Stimulated activated CD8-positive, alpha-beta memory T cell treated with anti-CD3 and anti-CD28 coated beads, Interleukin-12 subunit alpha, Interleukin-12 subunit beta, amount 100 ng/mL, for 24 hours (primary cell): ENCODE data around the gene FOXG1.

Experiments used
- DNase-seq: peaks from one replicate; pipeline ENCODE4 v3.0.0-alpha.2; 2020; ENCODE audit errors: extremely low read depth

FOXG1 gene

DNA sequence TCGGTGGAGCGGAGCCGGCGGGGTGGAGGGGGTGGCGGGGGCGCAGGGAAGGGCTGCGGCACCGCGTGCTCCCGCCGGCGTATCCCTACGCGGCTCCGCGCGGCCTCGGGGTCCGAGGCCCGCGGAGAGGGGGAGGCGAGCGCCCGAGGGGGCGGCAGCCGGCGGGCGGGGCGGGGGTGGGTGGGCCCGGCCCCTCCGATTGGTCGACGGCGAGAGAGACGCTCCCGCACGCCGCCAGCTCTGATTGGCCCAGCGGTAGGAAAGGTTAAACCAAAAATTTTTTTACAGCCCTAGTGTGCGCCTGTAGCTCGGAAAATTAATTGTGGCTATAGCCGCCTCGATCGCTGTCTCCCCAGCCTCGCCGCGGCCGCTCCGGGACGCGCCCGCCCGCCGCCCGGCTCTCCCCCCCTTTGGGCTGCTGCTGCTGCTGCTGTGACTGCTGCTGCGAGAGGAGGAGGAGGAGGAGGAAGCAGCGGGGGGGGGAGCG, at the start of gene FOXG1:
FOXG1 (plus strand) TSS at position 319 of the 487 bp plus-strand sequence. CDS start 493 bp downstream, outside the sequence.
- no peak for DNase-seq

GRCh38 chr14:28719130-28719529, 47.5 kb upstream of the FOXG1 start:
- DNase-seq, result no peak

- DNase-seq, result no peak
Observed at GRCh38 chr14:28731358-28731757, 35.2 kb upstream of the FOXG1 start.

DNA sequence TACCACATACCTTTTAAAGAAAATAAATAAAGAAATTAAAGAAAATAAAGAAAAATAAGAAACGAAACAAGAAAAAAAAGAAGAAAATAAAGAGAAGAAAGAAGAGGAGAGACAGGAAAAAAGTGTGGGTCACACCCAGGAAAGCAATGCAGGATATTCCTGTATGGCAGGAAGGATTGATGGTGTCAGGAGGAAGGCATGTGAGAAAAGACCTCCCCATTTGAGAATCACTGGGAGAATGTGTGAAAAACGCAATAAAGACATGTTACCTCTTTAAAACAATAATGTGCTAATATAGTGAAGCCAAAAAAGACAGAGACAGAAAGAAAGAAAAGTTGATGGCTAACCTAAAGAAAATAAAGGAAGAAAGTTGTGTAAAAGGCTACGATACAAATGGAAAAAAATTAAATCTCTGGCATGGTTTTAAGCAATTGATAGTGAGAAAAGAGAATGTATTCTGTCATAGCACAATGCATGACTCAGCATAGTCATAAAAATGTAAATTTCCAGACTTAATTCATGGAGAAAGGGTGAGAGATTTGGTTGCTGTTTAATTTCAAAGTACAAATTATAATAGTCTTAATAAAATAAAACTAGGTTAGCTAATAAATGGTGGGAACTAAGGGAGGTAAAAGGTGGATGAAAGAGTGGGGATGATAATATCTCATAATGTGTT, 24.3 kb upstream of the FOXG1 start:
- no peak for DNase-seq

GRCh38 chr14:28744126-28744525, 22.5 kb upstream of the FOXG1 start:
- DNase-seq, result no peak

- DNase-seq, result no peak
Observed at GRCh38 chr14:28745176-28745575, 21.4 kb upstream of the FOXG1 start.

- DNase-seq, result no peak
Observed at GRCh38 chr14:28746247-28746646, 20.3 kb upstream of the FOXG1 start.

- no peak for DNase-seq
Observed at GRCh38 chr14:28751467-28752058, 15.0 kb upstream of the FOXG1 start.

DNA sequence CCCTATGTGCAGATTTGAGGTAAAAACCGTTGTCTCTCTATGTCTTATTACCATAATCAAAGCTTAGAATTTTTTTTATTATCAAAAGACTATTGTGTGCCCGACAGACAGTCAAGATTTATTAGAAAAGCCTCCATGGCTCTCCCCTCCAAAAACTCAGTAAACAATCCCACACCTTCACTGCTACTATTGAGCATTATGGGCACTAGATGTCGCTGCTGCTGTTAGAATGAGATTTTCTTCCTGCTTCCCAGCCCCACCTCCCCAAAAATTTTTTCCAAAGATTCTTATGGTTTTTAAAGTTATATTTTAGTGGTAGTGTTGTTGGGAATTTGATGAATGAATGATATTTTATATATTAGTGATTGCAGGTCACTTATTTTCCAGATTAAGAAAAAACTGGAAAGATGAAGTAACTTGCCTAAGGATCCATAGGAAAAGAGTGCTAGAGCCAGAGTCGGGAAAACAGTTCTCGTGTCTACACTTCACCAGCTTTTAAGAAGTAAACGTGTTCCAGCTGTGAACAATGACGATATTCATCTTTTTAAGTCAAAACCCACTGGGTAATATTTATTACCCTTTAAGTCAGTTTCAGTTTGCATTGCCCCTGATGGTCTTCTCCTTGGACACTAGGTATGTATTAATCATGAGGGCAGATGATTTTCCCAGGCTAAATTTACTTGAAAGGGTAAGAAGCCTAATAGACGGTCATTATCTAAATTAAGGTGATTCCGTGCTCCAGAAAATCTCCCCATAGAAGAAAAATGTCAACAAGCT, 12.2 kb upstream of the FOXG1 start:
- DNase-seq, result no peak

GRCh38 chr14:28755198-28755815, 11.3 kb upstream of the FOXG1 start:
- no peak for DNase-seq

DNA sequence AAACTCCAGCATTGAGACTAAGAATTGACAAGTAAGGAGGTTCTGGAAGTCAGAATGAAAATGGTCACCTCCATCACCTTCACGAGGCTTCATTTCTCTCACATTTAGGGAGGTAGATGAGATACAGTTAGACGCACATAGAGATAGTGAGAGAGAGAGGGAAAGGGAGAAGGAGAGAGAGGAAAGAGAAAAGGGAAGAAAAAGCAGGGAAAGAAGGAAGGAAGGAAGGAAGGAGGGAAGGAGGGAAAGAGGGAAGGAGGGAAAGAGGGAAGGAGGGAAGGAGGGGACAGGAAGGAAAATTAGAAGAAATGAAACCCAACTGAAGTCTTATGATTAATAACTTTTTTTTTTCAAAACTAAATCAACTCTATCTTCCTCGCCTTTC, 10.7 kb upstream of the FOXG1 start:
- no peak for DNase-seq

GRCh38 chr14:28756269-28756883, 10.2 kb upstream of the FOXG1 start:
- DNase-seq, result no peak

DNA sequence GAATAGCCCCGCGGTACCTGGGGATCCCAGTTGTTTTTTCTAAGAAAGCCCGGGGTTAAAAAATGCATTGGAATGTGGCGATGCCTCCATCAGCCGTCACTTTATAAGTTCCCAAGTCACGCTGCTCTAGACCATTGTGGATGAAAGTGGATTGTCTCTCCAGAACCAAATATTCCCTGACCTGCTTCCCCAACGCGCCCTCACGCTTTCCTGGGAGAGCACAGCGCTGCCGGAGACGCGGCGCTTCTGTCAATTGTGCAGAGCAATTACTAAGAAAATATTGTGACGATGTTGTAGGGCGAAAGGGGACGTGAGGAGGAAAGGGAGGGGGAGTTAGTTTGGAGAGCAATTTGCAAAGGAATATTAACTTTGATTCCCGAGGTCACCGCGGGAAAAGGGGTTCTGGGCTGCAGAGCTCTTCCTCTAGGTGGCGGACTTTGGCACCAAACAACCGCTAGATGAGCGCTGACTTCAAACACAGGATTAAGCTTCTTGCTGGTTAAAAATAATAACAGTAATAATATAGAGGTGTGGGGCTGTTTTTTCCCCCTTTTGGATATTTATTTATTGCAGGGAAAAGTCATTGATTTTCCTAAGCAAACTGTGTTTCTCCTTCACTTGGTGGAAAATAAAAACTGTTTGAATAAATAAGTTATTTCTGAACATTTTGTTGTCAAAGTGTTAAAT, 9.6 kb upstream of the FOXG1 start:
- no peak for DNase-seq

DNA sequence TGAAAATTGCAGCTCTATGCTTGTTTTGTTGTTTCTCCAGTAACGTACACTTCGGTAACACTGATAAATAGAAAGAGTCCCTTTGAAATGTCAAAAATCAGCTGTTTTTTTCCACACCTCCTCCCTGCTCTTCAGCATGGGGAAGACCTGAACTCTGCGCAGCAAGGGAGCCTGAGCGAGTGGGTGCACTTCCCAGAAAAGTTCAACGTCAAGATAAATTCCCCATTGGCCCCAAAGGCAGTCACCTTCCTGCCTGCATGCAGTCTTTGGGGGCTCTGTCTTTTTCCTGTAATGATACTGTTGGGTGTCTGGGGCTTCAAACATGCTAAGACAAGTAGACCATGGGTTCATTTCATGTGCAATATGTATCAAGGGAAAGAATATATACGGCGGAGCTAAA, 8.8 kb upstream of the FOXG1 start:
- no peak for DNase-seq

DNA sequence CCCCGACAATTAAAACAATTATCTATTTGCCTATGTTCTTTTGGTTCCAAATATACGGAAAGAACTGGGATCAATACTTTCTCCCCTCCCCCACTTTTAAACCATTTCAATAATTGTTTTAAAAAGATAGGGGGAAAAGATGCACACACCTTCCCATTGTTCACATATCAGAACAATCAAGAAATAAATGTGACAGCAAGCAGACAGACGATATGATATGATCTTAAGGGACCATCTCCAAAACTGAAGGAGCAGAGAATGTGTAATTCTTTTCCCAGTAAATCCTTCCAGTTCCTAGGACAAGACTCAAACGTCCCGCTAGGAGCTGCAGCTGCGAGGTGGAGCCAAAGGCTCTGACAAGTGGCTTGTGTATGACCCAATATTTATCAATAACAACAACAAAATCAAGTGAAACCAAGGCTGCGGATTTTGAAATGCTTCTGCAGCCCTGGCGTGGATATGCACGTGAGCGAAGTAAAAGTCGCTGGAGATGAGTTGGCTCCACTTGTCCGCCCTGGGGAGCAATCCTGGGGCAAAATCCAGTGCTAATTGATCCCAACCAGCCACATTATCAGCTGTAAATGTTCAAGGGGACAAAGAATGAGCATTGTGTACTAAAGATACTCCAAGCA, 8.2 kb upstream of the FOXG1 start:
- DNase-seq, result no peak

- DNase-seq, result no peak
Observed at GRCh38 chr14:28758885-28759652, 7.5 kb upstream of the FOXG1 start.

GRCh38 chr14:28759653-28760313, 6.8 kb upstream of the FOXG1 start:
- DNase-seq, result no peak

- DNase-seq, result no peak
Observed at GRCh38 chr14:28760431-28760996, 6.1 kb upstream of the FOXG1 start.
